Duodenal mucosa (tissue), 2 donors: ENCODE measurements around the gene OSM.

Source experiments
- H3K27ac ChIP-seq: one replicate; pipeline ENCODE4 v1.7.0; 2013; ENCODE audit warnings: low read depth, low read length
- H3K27me3 ChIP-seq, 2 donors: one replicate each; pipeline ENCODE4 v1.7.0; 2013; ENCODE audit warnings: low read length in 2 of 2, control low read depth in 1 of 2; ENCODE audit not compliant: insufficient read depth in 2 of 2, control insufficient read depth in 1 of 2
- H3K36me3 ChIP-seq, 2 donors: one replicate each; pipeline ENCODE4 v1.7.0; 2013; ENCODE audit warnings: low read length in 2 of 2, control low read depth in 1 of 2; ENCODE audit not compliant: insufficient read depth in 2 of 2, control insufficient read depth in 1 of 2
- H3K4me1 ChIP-seq, 2 donors: one replicate each; pipeline ENCODE4 v1.7.0; 2013; ENCODE audit warnings: low read length in 2 of 2, control low read depth in 1 of 2; ENCODE audit not compliant: insufficient read depth in 2 of 2, control insufficient read depth in 1 of 2
- H3K4me3 ChIP-seq, 2 donors: one replicate each; pipeline ENCODE4 v1.7.0; 2013; ENCODE audit warnings: low read length in 2 of 2, low read depth in 1 of 2
- H3K9ac ChIP-seq, 2 donors: one replicate each; pipeline ENCODE4 v1.7.0; 2013; ENCODE audit warnings: low read length in 2 of 2, low read depth in 1 of 2
- H3K9me3 ChIP-seq, 2 donors: one replicate each; pipeline ENCODE4 v1.7.0; 2013; ENCODE audit warnings: low read length in 2 of 2, control low read depth in 1 of 2; ENCODE audit not compliant: control insufficient read depth in 1 of 2

OSM gene

GRCh38 chr22:30291058-30291892 lies 24.6 kb upstream of the OSM start:
- H3K9ac ChIP-seq: peak overlapping the region in 1 of 2 donors; percentile 26
- peak overlapping the region; percentile 65 for H3K27ac ChIP-seq
- H3K36me3 ChIP-seq: peaks cover 18 to 43% of the 10 kb centered on the region in 2 donors
- H3K27me3 ChIP-seq: no peaks in the 10 kb centered on the region
- H3K9me3 ChIP-seq: no peaks in the 10 kb centered on the region
- H3K4me3 ChIP-seq: no peak overlapping the region
- H3K4me1 ChIP-seq: peaks cover 28 to 36% of the 10 kb centered on the region in 2 donors

- Histone ChIP-seq H3K4me3 (peak overlapping the region in 1 of 2 donors; percentile 67), H3K27me3 (no peaks in the 10 kb centered on the region), H3K27ac (peak overlapping the region; percentile 65), H3K9me3 (no peaks in the 10 kb centered on the region), H3K4me1 (peaks cover 28 to 36% of the 10 kb centered on the region in 2 donors), H3K36me3 (peaks cover 15 to 36% of the 10 kb centered on the region in 2 donors), H3K9ac (peak overlapping the region; percentile 23 to 43)
These were observed 23.8 kb upstream of the OSM start for GRCh38 chr22:30290342-30291057.

GRCh38 chr22:30289980-30290313 lies 23.3 kb upstream of the OSM start:
- Histone ChIP-seq H3K4me3 (peak overlapping the region; percentile 67 to 82), H3K9me3 (no peaks in the 10 kb centered on the region), H3K4me1 (peaks cover 28 to 36% of the 10 kb centered on the region in 2 donors), H3K36me3 (peaks cover 15 to 35% of the 10 kb centered on the region in 2 donors), H3K9ac (peak overlapping the region; percentile 23 to 43), H3K27me3 (no peaks in the 10 kb centered on the region), H3K27ac (peak overlapping the region; percentile 65)

GRCh38 chr22:30289141-30289979 lies 22.7 kb upstream of the OSM start, which contains the start of gene CASTOR1:
Gene CASTOR1 (minus strand): TSS chr22:30289505. CDS start chr22:30289497, 8 bp downstream.
- H3K9me3 ChIP-seq: no peaks in the 10 kb centered on the region
- peaks cover 13 to 29% of the 10 kb centered on the region in 2 donors for H3K36me3 ChIP-seq
- peaks cover 28 to 36% of the 10 kb centered on the region in 2 donors for H3K4me1 ChIP-seq
- peak within 1 kb of the TSS; percentile 71 for H3K27ac ChIP-seq
- H3K9ac ChIP-seq: peak within 1 kb of the TSS; percentile 61 to 69
- no peaks in the 10 kb centered on the region for H3K27me3 ChIP-seq
- peak within 1 kb of the TSS; percentile 82 for H3K4me3 ChIP-seq

GRCh38 chr22:30288419-30289140 lies 21.9 kb upstream of the OSM start:
- H3K36me3 ChIP-seq: peaks cover 6 to 21% of the 10 kb centered on the region in 2 donors

GRCh38 chr22:30287648-30288418 lies 21.2 kb upstream of the OSM start:
- Histone ChIP-seq H3K27ac (no peak overlapping the region), H3K9ac (peak overlapping the region in 1 of 2 donors; percentile 69), H3K4me3 (peak overlapping the region; percentile 82), H3K36me3 (peaks cover 0 to 14% of the 10 kb centered on the region in 2 donors), H3K9me3 (no peaks in the 10 kb centered on the region), H3K27me3 (no peaks in the 10 kb centered on the region), H3K4me1 (peaks cover 28 to 36% of the 10 kb centered on the region in 2 donors)

More at GRCh38 chr22:30288419-30289140, 21.9 kb upstream of the OSM start:
- H3K4me3 ChIP-seq: peak overlapping the region; percentile 82
- no peaks in the 10 kb centered on the region for H3K9me3 ChIP-seq
- H3K4me1 ChIP-seq: peaks cover 28 to 36% of the 10 kb centered on the region in 2 donors
- H3K27me3 ChIP-seq: no peaks in the 10 kb centered on the region
- peak overlapping the region; percentile 61 to 69 for H3K9ac ChIP-seq
- H3K27ac ChIP-seq: peak overlapping the region; percentile 71

- H3K9ac ChIP-seq: peak overlapping the region in 1 of 2 donors; percentile 16
- no peaks in the 10 kb centered on the region for H3K27me3 ChIP-seq
- no peaks in the 10 kb centered on the region for H3K9me3 ChIP-seq
- no peak overlapping the region for H3K27ac ChIP-seq
- H3K4me3 ChIP-seq: no peak overlapping the region
- H3K4me1 ChIP-seq: peaks cover 28 to 36% of the 10 kb centered on the region in 2 donors
- H3K36me3 ChIP-seq: peaks cover 0 to 6% of the 10 kb centered on the region in 2 donors
These were observed 20.4 kb upstream of the OSM start for GRCh38 chr22:30286813-30287647.

- Histone ChIP-seq H3K27me3 (no peaks in the 10 kb centered on the region), H3K9me3 (no peaks in the 10 kb centered on the region), H3K4me3 (no peak overlapping the region), H3K4me1 (peaks cover 25 to 35% of the 10 kb centered on the region in 2 donors), H3K27ac (no peak overlapping the region), H3K36me3 (peaks cover 0 to 4% of the 10 kb centered on the region in 2 donors), H3K9ac (no peak overlapping the region)
These were observed 19.7 kb upstream of the OSM start for GRCh38 chr22:30286331-30286730.
